ENCODE results near the gene DDX17. TPM values are rescaled to one million over a fixed set of nuclear protein-coding genes. Genes with fewer than 3 reads are reported as not detected.

Gene DDX17
- total RNA-seq, 1 donor from 2014 or later = 521 TPM

- Histone ChIP-seq H3K4me3 (ENCODE audit: low read depth, low read length) (no peak overlapping the region), H3K27me3 (ENCODE audit: control insufficient read depth, insufficient read depth, low read length) (no peaks in the 10 kb centered on the region), H3K36me3 (ENCODE audit: control insufficient read depth, insufficient read depth, low read length) (no peaks in the 10 kb centered on the region)
- FAIRE-seq (no peak), DNase-seq (ENCODE audit: low read depth) (no peak)
- TF ChIP-seq CTCF (IDR thresholded peaks at IDR 0.05; ENCODE audit: insufficient read depth, low read length, severe bottlenecking) = no peak
These were observed 18.3 kb upstream of the DDX17 start for GRCh38 chr22:38524429-38524828.

GRCh38 chr22:38523479-38523878, 17.4 kb upstream of the DDX17 start:
- no peaks in the 10 kb centered on the region for H3K27me3 ChIP-seq (ENCODE audit: control insufficient read depth, insufficient read depth, low read length)
- TF ChIP-seq CTCF (IDR thresholded peaks at IDR 0.05; ENCODE audit: insufficient read depth, low read length, severe bottlenecking) = no peak
- no peak for FAIRE-seq
- no peaks in the 10 kb centered on the region for H3K36me3 ChIP-seq (ENCODE audit: control insufficient read depth, insufficient read depth, low read length)
- DNase-seq (ENCODE audit: low read depth) = no peak
- no peak overlapping the region for H3K4me3 ChIP-seq (ENCODE audit: low read depth, low read length)

- Histone ChIP-seq H3K4me3 (ENCODE audit: low read depth, low read length) (no peak overlapping the region), H3K36me3 (ENCODE audit: control insufficient read depth, insufficient read depth, low read length) (no peaks in the 10 kb centered on the region), H3K27me3 (ENCODE audit: control insufficient read depth, insufficient read depth, low read length) (no peaks in the 10 kb centered on the region)
- TF ChIP-seq CTCF (IDR thresholded peaks at IDR 0.05; ENCODE audit: insufficient read depth, low read length, severe bottlenecking) = no peak
- DNase-seq (ENCODE audit: low read depth) (no peak), FAIRE-seq (no peak)
These were observed 16.9 kb upstream of the DDX17 start for GRCh38 chr22:38523029-38523428.

DNA sequence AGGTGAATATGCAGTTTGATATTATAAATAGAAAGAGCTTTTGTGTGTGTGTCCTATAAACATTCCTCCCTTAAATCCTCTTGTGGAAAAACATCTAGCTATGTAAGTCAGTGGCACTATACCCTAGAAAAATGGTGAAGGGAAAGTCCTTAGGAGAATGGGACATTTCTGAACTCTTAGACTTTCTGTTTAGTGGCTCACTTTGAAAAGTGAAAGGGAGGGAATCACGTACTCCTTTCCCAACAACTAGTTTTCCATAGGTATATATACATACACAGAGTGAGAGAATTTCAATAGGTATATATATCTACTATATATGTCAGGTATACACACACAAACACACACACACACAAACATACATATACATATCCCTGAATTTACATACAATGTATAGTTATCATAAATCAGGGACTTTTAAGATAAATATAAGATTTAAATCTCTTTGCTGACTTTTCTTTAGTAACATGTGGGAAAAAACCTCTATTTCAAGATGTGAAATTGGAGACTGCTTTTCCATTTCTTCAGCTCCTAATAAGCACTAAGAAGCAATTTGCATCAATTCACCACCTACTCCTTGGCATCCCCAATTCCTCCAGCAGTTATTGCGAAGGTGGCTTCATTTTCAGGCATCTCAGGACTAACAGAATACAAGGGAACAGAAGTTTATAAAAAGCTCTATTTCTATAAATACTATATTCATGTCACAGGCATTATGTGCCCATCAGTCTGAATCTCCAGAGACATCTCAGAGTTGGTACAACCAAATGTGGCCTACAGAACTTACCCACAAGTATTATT, 13.5 kb upstream of the DDX17 start:
- FAIRE-seq (no peak), DNase-seq (ENCODE audit: low read depth) (no peak)
- Histone ChIP-seq H3K4me3 (ENCODE audit: low read depth, low read length) (no peak overlapping the region), H3K27me3 (ENCODE audit: control insufficient read depth, insufficient read depth, low read length) (no peaks in the 10 kb centered on the region), H3K36me3 (ENCODE audit: control insufficient read depth, insufficient read depth, low read length) (no peaks in the 10 kb centered on the region)
- no peak for TF ChIP-seq CTCF (IDR thresholded peaks at IDR 0.05; ENCODE audit: insufficient read depth, low read length, severe bottlenecking)

- TF ChIP-seq CTCF (IDR thresholded peaks at IDR 0.05; ENCODE audit: insufficient read depth, low read length, severe bottlenecking) = no peak
- Histone ChIP-seq H3K36me3 (ENCODE audit: control insufficient read depth, insufficient read depth, low read length) (no peaks in the 10 kb centered on the region), H3K4me3 (ENCODE audit: low read depth, low read length) (no peak overlapping the region), H3K27me3 (ENCODE audit: control insufficient read depth, insufficient read depth, low read length) (no peaks in the 10 kb centered on the region)
- FAIRE-seq (no peak), DNase-seq (ENCODE audit: low read depth) (no peak)
These were observed 12.5 kb upstream of the DDX17 start for GRCh38 chr22:38518620-38519019.

DNA sequence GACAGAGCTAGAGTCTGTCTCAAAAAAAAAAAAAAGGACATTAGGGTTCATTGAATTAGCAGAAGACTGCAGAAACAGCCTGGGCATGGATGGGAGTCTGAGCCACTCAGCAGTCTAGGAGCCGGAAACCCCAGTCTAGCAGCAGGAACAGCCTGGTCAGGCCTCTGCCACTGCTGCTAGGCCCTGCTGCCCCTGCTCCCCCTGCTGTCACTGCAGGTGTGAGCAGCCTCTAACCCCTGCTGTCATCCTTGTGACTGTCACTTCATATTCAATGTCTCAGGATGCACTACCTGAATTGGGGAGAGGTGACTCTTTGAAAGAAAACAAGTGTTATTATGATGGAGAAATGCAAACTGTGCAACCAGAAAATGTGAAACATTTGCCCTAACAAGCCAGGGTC, 7.0 kb upstream of the DDX17 start:
- Histone ChIP-seq H3K36me3 (ENCODE audit: control insufficient read depth, insufficient read depth, low read length) (no peaks in the 10 kb centered on the region), H3K4me3 (ENCODE audit: low read depth, low read length) (no peak overlapping the region), H3K27me3 (ENCODE audit: control insufficient read depth, insufficient read depth, low read length) (no peaks in the 10 kb centered on the region)
- FAIRE-seq = no peak
- no peak for DNase-seq (ENCODE audit: low read depth)
- peak; percentile 25 for TF ChIP-seq CTCF (IDR thresholded peaks at IDR 0.05; ENCODE audit: insufficient read depth, low read length, severe bottlenecking)

All from bronchial epithelial cell (primary cell).